GM21447 (cell line): ENCODE measurements around the gene LGI2.

ENCODE experiments used
- ATAC-seq: cut with Tn5 transposase; IDR thresholded peaks from one replicate; pipeline ENCODE4 v1.9.1; 2021; ENCODE audit not compliant: unreplicated experiment

Gene LGI2

GRCh38 chr4:24968278-24968677 lies 62.5 kb downstream of the LGI2 start:
- ATAC-seq = no peak

- no peak for ATAC-seq
Observed at GRCh38 chr4:24967346-24967745, 63.4 kb downstream of the LGI2 start.

GRCh38 chr4:24966076-24966475 lies 64.7 kb downstream of the LGI2 start:
- no peak for ATAC-seq

- no peak for ATAC-seq
Observed at GRCh38 chr4:24965627-24966026, 65.1 kb downstream of the LGI2 start.

GRCh38 chr4:24963277-24963676 lies 67.5 kb downstream of the LGI2 start:
- no peak for ATAC-seq

GRCh38 chr4:24957886-24958285 lies 72.9 kb downstream of the LGI2 start:
- no peak for ATAC-seq

GRCh38 chr4:24956763-24957162 lies 74.0 kb downstream of the LGI2 start:
- no peak for ATAC-seq

GRCh38 chr4:24956091-24956490 lies 74.7 kb downstream of the LGI2 start:
- no peak for ATAC-seq

GRCh38 chr4:24952667-24953066 lies 78.1 kb downstream of the LGI2 start:
- ATAC-seq = no peak

GRCh38 chr4:24949970-24950369 lies 80.8 kb downstream of the LGI2 start:
- no peak for ATAC-seq
